ENCODE data around the gene DVL2.
A peak's percentile ranks its signal among the peaks of the same experiment; 100 is the strongest.

Gene DVL2

GRCh38 chr17:7177954-7178477 is 56.3 kb downstream of the DVL2 start (continued):
- no peak for TF ChIP-seq ZXDB (tag by site-specific recombination; IDR thresholded peaks at IDR 0.05)
- TF ChIP-seq ZBTB17 (tag by site-specific recombination; IDR thresholded peaks at IDR 0.05), result no peak
- TF ChIP-seq ZIC2 (tag by site-specific recombination; IDR thresholded peaks at IDR 0.05), result peak; percentile 62; the same call in 1 of the 2 replicates
- no peak for TF ChIP-seq ZNF184 (tag by site-specific recombination; IDR thresholded peaks at IDR 0.05)
- TF ChIP-seq ZNF266 (tag by site-specific recombination; IDR thresholded peaks at IDR 0.05; ENCODE audit: low read depth), result no peak
- TF ChIP-seq ZNF626 (tag by site-specific recombination; IDR thresholded peaks at IDR 0.05), result no peak
- TF ChIP-seq ZNF610 (tag by site-specific recombination; IDR thresholded peaks at IDR 0.05; ENCODE audit: borderline replicate concordance), result no peak
- no peak; the same call in 1 of the 2 replicates for TF ChIP-seq PRDM10 (tag by site-specific recombination; IDR thresholded peaks at IDR 0.05)
- TF ChIP-seq ZNF404 (tag by site-specific recombination; IDR thresholded peaks at IDR 0.05), result no peak
- no peak for TF ChIP-seq YY1 (tag by site-specific recombination; IDR thresholded peaks at IDR 0.05)
- TF ChIP-seq ZNF2 (tag by site-specific recombination; IDR thresholded peaks at IDR 0.05), result no peak
- TF ChIP-seq REPIN1 (tag by site-specific recombination; IDR thresholded peaks at IDR 0.05; ENCODE audit: low read depth), result no peak
- no peak for TF ChIP-seq MZF1 (tag by site-specific recombination; IDR thresholded peaks at IDR 0.05; ENCODE audit: borderline replicate concordance)
- no peak for TF ChIP-seq ZNF677 (tag by site-specific recombination; IDR thresholded peaks at IDR 0.05)
- no peak for TF ChIP-seq SCRT2 (tag by site-specific recombination; IDR thresholded peaks at IDR 0.05)
- TF ChIP-seq ZNF132 (tag by site-specific recombination; IDR thresholded peaks at IDR 0.05; ENCODE audit: borderline replicate concordance), result no peak
- no peak for TF ChIP-seq ZNF585B (tag by site-specific recombination; IDR thresholded peaks at IDR 0.05)
- TF ChIP-seq KLF9 (tag by site-specific recombination; IDR thresholded peaks at IDR 0.05; ENCODE audit: low read depth), result peak; percentile 94
- TF ChIP-seq ZNF701 (tag by site-specific recombination; IDR thresholded peaks at IDR 0.05), result no peak
- no peak for TF ChIP-seq KLF7 (tag by site-specific recombination; IDR thresholded peaks at IDR 0.05; ENCODE audit: borderline replicate concordance)
- TF ChIP-seq, protein P1, sequence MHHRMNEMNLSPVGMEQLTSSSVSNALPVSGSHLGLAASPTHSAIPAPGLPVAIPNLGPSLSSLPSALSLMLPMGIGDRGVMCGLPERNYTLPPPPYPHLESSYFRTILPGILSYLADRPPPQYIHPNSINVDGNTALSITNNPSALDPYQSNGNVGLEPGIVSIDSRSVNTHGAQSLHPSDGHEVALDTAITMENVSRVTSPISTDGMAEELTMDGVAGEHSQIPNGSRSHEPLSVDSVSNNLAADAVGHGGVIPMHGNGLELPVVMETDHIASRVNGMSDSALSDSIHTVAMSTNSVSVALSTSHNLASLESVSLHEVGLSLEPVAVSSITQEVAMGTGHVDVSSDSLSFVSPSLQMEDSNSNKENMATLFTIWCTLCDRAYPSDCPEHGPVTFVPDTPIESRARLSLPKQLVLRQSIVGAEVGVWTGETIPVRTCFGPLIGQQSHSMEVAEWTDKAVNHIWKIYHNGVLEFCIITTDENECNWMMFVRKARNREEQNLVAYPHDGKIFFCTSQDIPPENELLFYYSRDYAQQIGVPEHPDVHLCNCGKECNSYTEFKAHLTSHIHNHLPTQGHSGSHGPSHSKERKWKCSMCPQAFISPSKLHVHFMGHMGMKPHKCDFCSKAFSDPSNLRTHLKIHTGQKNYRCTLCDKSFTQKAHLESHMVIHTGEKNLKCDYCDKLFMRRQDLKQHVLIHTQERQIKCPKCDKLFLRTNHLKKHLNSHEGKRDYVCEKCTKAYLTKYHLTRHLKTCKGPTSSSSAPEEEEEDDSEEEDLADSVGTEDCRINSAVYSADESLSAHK (tag by site-specific recombination; IDR thresholded peaks at IDR 0.05), result no peak
- TF ChIP-seq ZNF248 (tag by site-specific recombination; IDR thresholded peaks at IDR 0.05), result no peak
- TF ChIP-seq ZNF16 (tag by site-specific recombination; IDR thresholded peaks at IDR 0.05; ENCODE audit: low read depth), result no peak
- no peak for TF ChIP-seq ZNF211 (tag by site-specific recombination; IDR thresholded peaks at IDR 0.05; ENCODE audit: low read depth)
- TF ChIP-seq ZNF112 (tag by site-specific recombination; IDR thresholded peaks at IDR 0.05), result no peak
- peak; percentile 51; the same call in 1 of the 2 replicates for TF ChIP-seq ZBTB48 (tag by site-specific recombination; IDR thresholded peaks at IDR 0.05)
- TF ChIP-seq ZNF555 (tag by site-specific recombination; conservative IDR thresholded peaks at IDR 0.05), result no peak
- TF ChIP-seq GLI2 (tag by site-specific recombination; IDR thresholded peaks at IDR 0.05; ENCODE audit: borderline replicate concordance, low read depth), result no peak
- no peak for TF ChIP-seq TRIM28 (IDR thresholded peaks at IDR 0.05; ENCODE audit: borderline replicate concordance, low read length)
- TF ChIP-seq GLIS1 (tag by site-specific recombination; IDR thresholded peaks at IDR 0.05), result peak; percentile 63
- TF ChIP-seq ZNF169 (tag by site-specific recombination; IDR thresholded peaks at IDR 0.05), result no peak
- no peak for TF ChIP-seq ZNF747 (tag by site-specific recombination; IDR thresholded peaks at IDR 0.05)
- no peak for TF ChIP-seq ZSCAN16 (tag by site-specific recombination; IDR thresholded peaks at IDR 0.05)
- no peak for TF ChIP-seq TCF7L2 (IDR thresholded peaks at IDR 0.05; ENCODE audit: borderline replicate concordance, low read depth, low read length)
- TF ChIP-seq ZSCAN4 (tag by site-specific recombination; IDR thresholded peaks at IDR 0.05), result 0 out of 2 replicates have a peak, but pooled peaks have one; percentile 46
- TF ChIP-seq OVOL3 (tag by site-specific recombination; IDR thresholded peaks at IDR 0.05), result no peak
- no peak for TF ChIP-seq ZNF658 (tag by site-specific recombination; IDR thresholded peaks at IDR 0.05)

Measured in HEK293 (cell line).